HCT116 (cell line): ENCODE measurements around the gene MBL2. TPM values are rescaled to one million over a fixed set of nuclear protein-coding genes. Genes with fewer than 3 reads are reported as not detected.
A peak's percentile ranks its signal among the peaks of the same experiment; 100 is the strongest.

Experiments used
- ATAC-seq: fragments of 200-7000 bp; cut with Tn5 transposase; 2 replicates; pipeline ENCODE4 v1.9.1; 2020; ENCODE audit warnings: mild to moderate bottlenecking, moderate library complexity
- BruUV-seq: library from RNA; stranded (reverse); fragments of 400-500 nt; replicated peaks from 2 replicates; lab custom pipeline; 2021; lab: Mats Ljungman, UMichigan
- CTCF ChIA-PET: fragments of 300-600 bp; sonication (Branson Sonifier 250); formaldehyde crosslinking; loops from one replicate; lab custom pipeline; 2021; ENCODE audit warnings: antibody characterized with exemption; lab: Charles Lee
- POLR2A ChIA-PET: fragments of 300-600, 350-600 bp; sonication (Branson Sonifier 250); formaldehyde crosslinking; loops from one replicate; lab custom pipeline; 2021; ENCODE audit warnings: antibody characterized with exemption; lab: Charles Lee
- RAD21 ChIA-PET, 2 experiments: fragments of 300-600 bp; sonication (Branson Sonifier 250); formaldehyde crosslinking; loops; one replicate each; lab custom pipeline; 2023; ENCODE audit warnings: low total read pairs in 2 of 2; ENCODE audit not compliant: uncharacterized antibody in 2 of 2, unreplicated experiment in 2 of 2, low non-redundant PET in 1 of 2; lab: Charles Lee
- DNase-seq: peaks from one replicate; pipeline ENCODE4 v3.0.0-alpha.2; 2010; ENCODE audit warnings: low read depth, low spot score
- H2AFZ ChIP-seq: fragments of 200-600 bp; shearing (Covaris generic), sonication (generic); 2 replicates; pipeline ENCODE4 v1.6.1; 2017; ENCODE audit warnings: low read depth, mixed run types, mixed read lengths, antibody characterized with exemption, low read length; ENCODE audit not compliant: poor library complexity, severe bottlenecking
- H3K27ac ChIP-seq: 2 replicates; pipeline ENCODE4 v1.5.1; 2012; ENCODE audit warnings: low read depth, low read length
- H3K27me3 ChIP-seq: fragments of 200-600 bp; sonication (generic); 2 replicates; pipeline ENCODE4 v1.6.1; 2016; ENCODE audit warnings: mixed run types, low read length, mixed read lengths; ENCODE audit not compliant: insufficient read depth
- H3K36me3 ChIP-seq, 2 experiments: fragments of 200-500 bp in 1 of 2; fragments of 200-600 bp in 1 of 2; sonication (Bioruptor generic) in 1 of 2; sonication (generic) in 1 of 2; 2 replicates each; pipeline versions ENCODE4 v1.5.1 to v1.6.1; 2014 to 2016; ENCODE audit warnings: low read length in 2 of 2, inconsistent platforms in 1 of 2, mixed read lengths in 1 of 2, mixed run types in 1 of 2; ENCODE audit not compliant: insufficient read depth in 2 of 2, control insufficient read depth in 1 of 2
- H3K4me1 ChIP-seq, 2 experiments: fragments of 200-600 bp in 1 of 2; sonication (generic) in 1 of 2; 2 replicates each; pipeline versions ENCODE4 v1.5.1 to v1.6.1; 2012 to 2017; ENCODE audit warnings: low read length in 2 of 2, inconsistent platforms in 1 of 2, mild to moderate bottlenecking in 1 of 2, mixed read lengths in 1 of 2, mixed run types in 1 of 2, moderate library complexity in 1 of 2; ENCODE audit not compliant: insufficient read depth in 2 of 2, control insufficient read depth in 1 of 2
- H3K4me2 ChIP-seq: fragments of 200-600 bp; sonication (generic); 2 replicates; pipeline ENCODE4 v1.6.1; 2017; ENCODE audit warnings: mixed run types, low read length, mixed read lengths
- H3K4me3 ChIP-seq, 2 experiments: fragments of 200-600 bp in 1 of 2; sonication (generic) in 1 of 2; replicated peaks in 1 of 2; 2 replicates each; pipeline ENCODE4 v1.5.1; 2011 to 2016; ENCODE audit warnings: low read length in 2 of 2, control low read depth in 1 of 2, low read depth in 1 of 2, mild to moderate bottlenecking in 1 of 2, mixed read lengths in 1 of 2, mixed run types in 1 of 2
- H3K79me2 ChIP-seq: fragments of 200-600 bp; sonication (generic); 2 replicates; pipeline ENCODE4 v1.6.1; 2017; ENCODE audit warnings: mild to moderate bottlenecking, mixed run types, low read length, moderate library complexity, mixed read lengths; ENCODE audit not compliant: insufficient read depth
- H3K9ac ChIP-seq: fragments of 200-600 bp; sonication (generic); 2 replicates; pipeline ENCODE4 v1.6.1; 2016; ENCODE audit warnings: low read length, mixed read lengths
- H3K9me2 ChIP-seq: fragments of 200-600 bp; sonication (generic), shearing (Covaris generic); 2 replicates; pipeline ENCODE4 v1.6.1; 2017; ENCODE audit warnings: mixed run types, mild to moderate bottlenecking, moderate library complexity; ENCODE audit not compliant: insufficient read depth
- H3K9me3 ChIP-seq, 2 experiments: fragments of 200-500 bp in 1 of 2; fragments of 200-600 bp in 1 of 2; sonication (Bioruptor generic) in 1 of 2; sonication (generic) in 1 of 2; 2 replicates each; pipeline ENCODE4 v1.6.1; 2014 to 2017; ENCODE audit warnings: low read length in 2 of 2, mixed read lengths in 2 of 2, inconsistent platforms in 1 of 2, low read depth in 1 of 2, mild to moderate bottlenecking in 1 of 2, mixed run types in 1 of 2, moderate library complexity in 1 of 2; ENCODE audit not compliant: control insufficient read depth in 1 of 2, insufficient read depth in 1 of 2
- H4K20me1 ChIP-seq: fragments of 200-600 bp; sonication (generic), shearing (Covaris generic); 2 replicates; pipeline ENCODE4 v1.6.1; 2017; ENCODE audit warnings: mixed run types, mild to moderate bottlenecking, moderate library complexity; ENCODE audit not compliant: insufficient read depth
- EGR1 ChIP-seq: IDR thresholded peaks from 2 replicates; pipeline ENCODE4 v1.6.1; 2012; ENCODE audit warnings: low read depth
- EZH2 ChIP-seq: fragments of 200-600 bp; sonication (generic); IDR thresholded peaks from 2 replicates; pipeline ENCODE4 v1.6.1; 2017; ENCODE audit warnings: antibody characterized with exemption, mixed run types
- FOSL1 ChIP-seq: IDR thresholded peaks from 2 replicates; pipeline ENCODE4 v1.6.1; 2012; ENCODE audit warnings: low read depth
- JUND ChIP-seq: IDR thresholded peaks from 2 replicates; pipeline ENCODE4 v1.6.1; 2012
- RAD21 ChIP-seq: IDR thresholded peaks from 2 replicates; pipeline ENCODE4 v1.6.1; 2012; ENCODE audit warnings: low read depth, mild to moderate bottlenecking
- SIN3A ChIP-seq: IDR thresholded peaks from 2 replicates; pipeline ENCODE4 v1.6.1; 2012; ENCODE audit warnings: low read depth
- TCF7L2 ChIP-seq: IDR thresholded peaks from 2 replicates; pipeline ENCODE4 v1.7.0; 2011; ENCODE audit warnings: borderline replicate concordance, inconsistent platforms; ENCODE audit not compliant: insufficient read depth, insufficient read length; ENCODE audit errors: extremely low read depth
- ZFX ChIP-seq: fragments of 450-650 bp; IDR thresholded peaks from 2 replicates; pipeline ENCODE4 v1.6.1; 2017
- intact Hi-C: fragments of 100-400 bp; cut with micrococcal nuclease; formaldehyde crosslinking; loops from 2 replicates; pipeline ENCODE4 v1.10.0; 2022
- total RNA-seq: library from RNA; stranded (reverse); gene quantifications from one replicate; pipeline ENCODE4 v1.2.1, GENCODE V29; 2021; ENCODE audit not compliant: unreplicated experiment
- TF ChIP-seq, protein P1 (sequence below), 3 experiments: fragments of 200-600 bp in 1 of 3; sonication (generic) in 1 of 3; IDR thresholded peaks in 2 of 3; conservative IDR thresholded peaks in 1 of 3; 2 replicates each; pipeline ENCODE4 v1.5.1; 2012 to 2017; ENCODE audit warnings: low read depth in 2 of 3, low read length in 2 of 3, antibody characterized with exemption in 1 of 3, borderline replicate concordance in 1 of 3, control low read depth in 1 of 3, mild to moderate bottlenecking in 1 of 3, mixed read lengths in 1 of 3, mixed run types in 1 of 3, moderate library complexity in 1 of 3; ENCODE audit not compliant: insufficient read depth in 1 of 3

The MBL2 gene
- total RNA-seq, 1 experiment from 2014 or later = not detected

DNA sequence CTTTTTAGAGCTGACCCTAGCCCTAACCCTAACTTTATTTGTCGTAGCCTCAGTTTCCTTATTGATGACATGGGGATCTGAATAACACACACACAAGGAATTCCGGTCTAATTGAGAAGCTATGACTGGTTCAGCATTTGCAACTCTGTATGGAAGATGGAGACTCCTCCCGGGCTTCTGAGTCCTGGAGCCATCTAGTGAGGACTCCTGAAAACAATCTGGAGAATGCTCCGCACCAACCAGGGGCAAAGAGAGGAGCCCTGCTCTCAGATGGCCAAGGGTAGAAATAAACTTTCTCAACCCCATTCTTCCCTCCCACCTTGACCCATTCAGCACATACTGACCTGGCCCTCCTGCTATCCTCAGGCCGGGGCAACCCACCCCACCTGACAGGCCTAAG is 26.4 kb downstream of the MBL2 start:
- POLR2A ChIA-PET = no interaction called here
- no peak for DNase-seq
- intact Hi-C loops = no loop called here

More for the DNA sequence above, 26.4 kb downstream of the MBL2 start:
- peak; percentile 91 for ATAC-seq
- no TSS peak for BruUV-seq
- H4K20me1 ChIP-seq = no peaks in the 10 kb centered on the region
- H3K9me3 ChIP-seq = no peaks in the 10 kb centered on the region
- no peaks in the 10 kb centered on the region for H3K36me3 ChIP-seq
- CTCF ChIA-PET = interaction anchor here (1.0 to 1.5 kb wide), 7 partner anchors 9 to 439 kb away, joined by 3 to 6 read pairs (median 4); no protein-coding TSS in a partner anchor
- no peaks in the 10 kb centered on the region for H3K79me2 ChIP-seq
- H3K9me2 ChIP-seq = no peaks in the 10 kb centered on the region
- H3K4me2 ChIP-seq = no peak overlapping the region
- RAD21 ChIA-PET = no interaction called here
- H3K4me1 ChIP-seq = no peaks in the 10 kb centered on the region
- no peak overlapping the region for H3K27ac ChIP-seq
- H3K4me3 ChIP-seq = no peak overlapping the region
- no peaks in the 10 kb centered on the region for H3K27me3 ChIP-seq
- no peak overlapping the region for H2AFZ ChIP-seq
- H3K9ac ChIP-seq = no peak overlapping the region
- TF ChIP-seq EGR1 (no peak), JUND (no peak), TCF7L2 (no peak), SIN3A (no peak), RAD21 (no peak), ZFX (no peak), FOSL1 (no peak), EZH2 (no peak)
- TF ChIP-seq, protein P1, sequence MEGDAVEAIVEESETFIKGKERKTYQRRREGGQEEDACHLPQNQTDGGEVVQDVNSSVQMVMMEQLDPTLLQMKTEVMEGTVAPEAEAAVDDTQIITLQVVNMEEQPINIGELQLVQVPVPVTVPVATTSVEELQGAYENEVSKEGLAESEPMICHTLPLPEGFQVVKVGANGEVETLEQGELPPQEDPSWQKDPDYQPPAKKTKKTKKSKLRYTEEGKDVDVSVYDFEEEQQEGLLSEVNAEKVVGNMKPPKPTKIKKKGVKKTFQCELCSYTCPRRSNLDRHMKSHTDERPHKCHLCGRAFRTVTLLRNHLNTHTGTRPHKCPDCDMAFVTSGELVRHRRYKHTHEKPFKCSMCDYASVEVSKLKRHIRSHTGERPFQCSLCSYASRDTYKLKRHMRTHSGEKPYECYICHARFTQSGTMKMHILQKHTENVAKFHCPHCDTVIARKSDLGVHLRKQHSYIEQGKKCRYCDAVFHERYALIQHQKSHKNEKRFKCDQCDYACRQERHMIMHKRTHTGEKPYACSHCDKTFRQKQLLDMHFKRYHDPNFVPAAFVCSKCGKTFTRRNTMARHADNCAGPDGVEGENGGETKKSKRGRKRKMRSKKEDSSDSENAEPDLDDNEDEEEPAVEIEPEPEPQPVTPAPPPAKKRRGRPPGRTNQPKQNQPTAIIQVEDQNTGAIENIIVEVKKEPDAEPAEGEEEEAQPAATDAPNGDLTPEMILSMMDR (IDR thresholded peaks at IDR 0.05 in 2 of 3, conservative IDR thresholded peaks at IDR 0.05 in 1 of 3; ENCODE audit: borderline replicate concordance in 1 of 3, insufficient read depth in 1 of 3, low read depth in 2 of 3, low read length in 2 of 3) = 0 out of 6 replicates have a peak, but pooled peaks of 1 of the 3 experiments have one; percentile 25
